ENCODE results near the gene RPL35A. TPM values are rescaled to one million over a fixed set of nuclear protein-coding genes. Genes with fewer than 3 reads are reported as not detected.

Gene RPL35A
- total RNA-seq, 1 experiment from 2014 or later: 875 TPM

DNA sequence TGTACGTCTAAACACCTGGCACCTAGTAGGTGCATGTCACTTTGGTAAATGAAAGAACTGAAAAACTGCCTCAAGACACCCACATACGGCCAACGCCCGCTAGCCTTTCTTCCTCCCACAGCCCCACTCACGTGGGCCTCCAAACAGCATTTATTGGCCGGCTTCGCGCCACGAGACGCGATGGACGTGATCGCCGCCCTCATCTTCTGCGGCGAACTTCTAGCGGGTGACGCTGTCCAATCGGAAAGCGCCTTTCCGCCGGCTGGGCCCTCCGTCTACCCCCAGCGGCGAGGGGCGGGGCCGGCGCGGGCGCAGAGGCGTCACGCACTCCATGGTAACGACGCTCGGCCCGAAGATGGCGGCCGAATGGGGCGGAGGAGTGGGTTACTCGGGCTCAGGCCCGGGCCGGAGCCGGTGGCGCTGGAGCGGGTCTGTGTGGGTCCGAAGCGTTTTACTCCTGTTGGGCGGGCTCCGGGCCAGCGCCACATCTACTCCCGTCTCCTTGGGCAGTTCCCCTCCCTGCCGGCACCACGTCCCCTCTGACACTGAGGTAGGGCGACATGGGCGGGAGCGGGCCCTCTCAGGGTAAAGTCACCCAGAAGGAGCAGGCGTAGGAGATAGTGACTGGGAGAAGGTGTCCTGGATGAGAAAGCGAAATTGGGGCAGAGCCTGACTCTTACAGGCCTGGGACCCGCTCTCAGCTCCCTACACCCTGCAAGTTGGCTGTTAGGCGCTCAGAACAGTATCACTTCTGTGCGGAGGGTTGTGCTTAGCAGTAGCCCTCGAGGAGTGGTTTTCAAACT is 10.1 kb downstream of the RPL35A start, which contains the start of gene LMLN:
LMLN (plus strand) TSS at position 327 of the 803 bp plus-strand sequence; CDS start at position 356, 29 bp downstream.
- Histone ChIP-seq H3F3A (ENCODE audit: low read length, unreplicated experiment) (peaks cover 19% of the 10 kb centered on the region), H4K20me1 (ENCODE audit: low read length) (peaks cover 9% of the 10 kb centered on the region), H3K79me2 (ENCODE audit: low read length) (peaks cover 4% of the 10 kb centered on the region; the same call in 1 of the 2 replicates), H3K4me2 (ENCODE audit: low read length) (peak within 1 kb of the TSS; percentile 91), H3K9me3 (ENCODE audit: low read length) (no peaks in the 10 kb centered on the region), H3K27me3 (ENCODE audit: low read length) (no peaks in the 10 kb centered on the region), H3K4me3 (ENCODE audit: low read length) (peak within 1 kb of the TSS; percentile 91), H3K36me3 (ENCODE audit: low read depth, low read length) (peaks cover 17% of the 10 kb centered on the region), H3K27ac (ENCODE audit: low read length) (peak within 1 kb of the TSS; percentile 68), H3K4me1 (ENCODE audit: insufficient read depth, low read length) (peaks cover 22% of the 10 kb centered on the region), H2AFZ (ENCODE audit: low read length) (peak within 1 kb of the TSS; percentile 94), H3K9me2 (replicated peaks; ENCODE audit: low read length) (no peaks in the 10 kb centered on the region), H3K9ac (ENCODE audit: low read length) (peak within 1 kb of the TSS; percentile 89)
- TF ChIP-seq EZH2phosphoT487 (IDR thresholded peaks at IDR 0.05; ENCODE audit: borderline replicate concordance, low read length) (no peak), EZH2 (IDR thresholded peaks at IDR 0.05; ENCODE audit: low read length, unreplicated experiment) (no peak)
- TF ChIP-seq, protein P1, sequence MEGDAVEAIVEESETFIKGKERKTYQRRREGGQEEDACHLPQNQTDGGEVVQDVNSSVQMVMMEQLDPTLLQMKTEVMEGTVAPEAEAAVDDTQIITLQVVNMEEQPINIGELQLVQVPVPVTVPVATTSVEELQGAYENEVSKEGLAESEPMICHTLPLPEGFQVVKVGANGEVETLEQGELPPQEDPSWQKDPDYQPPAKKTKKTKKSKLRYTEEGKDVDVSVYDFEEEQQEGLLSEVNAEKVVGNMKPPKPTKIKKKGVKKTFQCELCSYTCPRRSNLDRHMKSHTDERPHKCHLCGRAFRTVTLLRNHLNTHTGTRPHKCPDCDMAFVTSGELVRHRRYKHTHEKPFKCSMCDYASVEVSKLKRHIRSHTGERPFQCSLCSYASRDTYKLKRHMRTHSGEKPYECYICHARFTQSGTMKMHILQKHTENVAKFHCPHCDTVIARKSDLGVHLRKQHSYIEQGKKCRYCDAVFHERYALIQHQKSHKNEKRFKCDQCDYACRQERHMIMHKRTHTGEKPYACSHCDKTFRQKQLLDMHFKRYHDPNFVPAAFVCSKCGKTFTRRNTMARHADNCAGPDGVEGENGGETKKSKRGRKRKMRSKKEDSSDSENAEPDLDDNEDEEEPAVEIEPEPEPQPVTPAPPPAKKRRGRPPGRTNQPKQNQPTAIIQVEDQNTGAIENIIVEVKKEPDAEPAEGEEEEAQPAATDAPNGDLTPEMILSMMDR (conservative IDR thresholded peaks at IDR 0.05; ENCODE audit: low read depth, low read length): no peak
- ChIA-PET CTCF (no interaction called here), POLR2A (ENCODE audit: unreplicated experiment) (no interaction called here)
- ATAC-seq (peak; percentile 87), DNase-seq (peak; percentile 96)
- BruUV-seq (replicated peaks): TSS peak; percentile 5
- intact Hi-C loops (cut with micrococcal nuclease): loop anchor here (1.0 kb wide), 2 partner anchors 10 to 19 kb away; partner anchors contain the start of gene RPL35A

DNA sequence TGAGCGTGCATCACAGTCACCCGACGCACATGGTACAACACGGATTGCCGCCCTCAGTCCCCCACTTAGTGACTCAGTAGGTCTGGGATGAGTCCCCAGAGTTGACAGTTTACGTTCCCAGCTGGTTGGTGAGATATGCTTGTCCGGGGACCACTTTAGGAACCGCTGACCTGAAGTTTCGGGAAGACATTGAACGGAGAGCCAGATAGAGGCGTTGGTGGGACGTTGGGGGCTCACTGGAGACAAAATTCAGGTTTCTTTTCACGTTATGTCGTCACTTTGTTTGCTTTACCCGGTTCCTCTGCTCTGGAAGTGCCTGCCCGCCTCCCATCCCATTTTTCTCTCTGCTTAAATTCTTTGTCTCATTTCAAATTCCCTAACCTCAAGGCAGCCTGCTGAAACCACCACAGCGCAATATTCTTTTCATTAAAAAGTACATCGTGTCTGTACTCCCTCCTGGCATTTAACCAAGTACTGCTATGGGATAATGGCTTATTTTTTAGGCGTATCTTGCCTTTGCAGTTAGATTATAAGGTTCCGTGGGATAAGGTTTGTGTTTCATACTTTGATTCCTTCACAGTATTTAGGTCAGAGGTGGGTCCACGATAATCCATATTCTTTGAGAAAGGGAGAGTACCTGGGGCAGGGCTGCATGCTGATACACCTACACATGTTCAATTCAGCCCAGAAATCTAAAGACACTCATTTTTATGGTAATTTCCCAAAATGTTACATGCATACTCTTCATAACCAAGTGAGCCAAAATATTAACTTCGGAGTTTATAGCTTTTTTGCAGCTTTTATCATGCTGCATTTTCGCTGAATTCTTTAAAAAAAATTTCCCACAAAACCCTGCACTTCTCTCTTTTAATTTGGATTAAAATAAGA is 10.9 kb downstream of the RPL35A start:
- BruUV-seq (replicated peaks): no TSS peak
- Histone ChIP-seq H3K27ac (ENCODE audit: low read length) (peak overlapping the region; percentile 63), H2AFZ (ENCODE audit: low read length) (peak overlapping the region; percentile 94), H4K20me1 (ENCODE audit: low read length) (0 out of 2 replicates have a peak, but pooled peaks cover under 1% of the 10 kb centered on the region), H3F3A (ENCODE audit: low read length, unreplicated experiment) (peaks cover 14% of the 10 kb centered on the region), H3K4me2 (ENCODE audit: low read length) (peak overlapping the region; percentile 91), H3K4me3 (ENCODE audit: low read length) (peak overlapping the region; percentile 91), H3K9me3 (ENCODE audit: low read length) (no peaks in the 10 kb centered on the region), H3K4me1 (ENCODE audit: insufficient read depth, low read length) (peaks cover 22% of the 10 kb centered on the region), H3K36me3 (ENCODE audit: low read depth, low read length) (peaks cover 9% of the 10 kb centered on the region), H3K9ac (ENCODE audit: low read length) (peak overlapping the region; percentile 89), H3K79me2 (ENCODE audit: low read length) (peaks cover 4% of the 10 kb centered on the region; the same call in 1 of the 2 replicates), H3K27me3 (ENCODE audit: low read length) (no peaks in the 10 kb centered on the region), H3K9me2 (replicated peaks; ENCODE audit: low read length) (no peaks in the 10 kb centered on the region)
- DNase-seq (no peak), ATAC-seq (no peak)
- ChIA-PET CTCF (no interaction called here), POLR2A (ENCODE audit: unreplicated experiment) (no interaction called here)
- intact Hi-C loops (cut with micrococcal nuclease): loop anchor here (1.0 kb wide), 1 partner anchor 18 kb away; no protein-coding TSS in a partner anchor
- TF ChIP-seq, protein P1 (conservative IDR thresholded peaks at IDR 0.05; ENCODE audit: low read depth, low read length): no peak
- no peak for TF ChIP-seq EZH2 (IDR thresholded peaks at IDR 0.05; ENCODE audit: low read length, unreplicated experiment)
- no peak for TF ChIP-seq EZH2phosphoT487 (IDR thresholded peaks at IDR 0.05; ENCODE audit: borderline replicate concordance, low read length)
